ENCODE results near the gene NRCAM.

NRCAM gene

DNA sequence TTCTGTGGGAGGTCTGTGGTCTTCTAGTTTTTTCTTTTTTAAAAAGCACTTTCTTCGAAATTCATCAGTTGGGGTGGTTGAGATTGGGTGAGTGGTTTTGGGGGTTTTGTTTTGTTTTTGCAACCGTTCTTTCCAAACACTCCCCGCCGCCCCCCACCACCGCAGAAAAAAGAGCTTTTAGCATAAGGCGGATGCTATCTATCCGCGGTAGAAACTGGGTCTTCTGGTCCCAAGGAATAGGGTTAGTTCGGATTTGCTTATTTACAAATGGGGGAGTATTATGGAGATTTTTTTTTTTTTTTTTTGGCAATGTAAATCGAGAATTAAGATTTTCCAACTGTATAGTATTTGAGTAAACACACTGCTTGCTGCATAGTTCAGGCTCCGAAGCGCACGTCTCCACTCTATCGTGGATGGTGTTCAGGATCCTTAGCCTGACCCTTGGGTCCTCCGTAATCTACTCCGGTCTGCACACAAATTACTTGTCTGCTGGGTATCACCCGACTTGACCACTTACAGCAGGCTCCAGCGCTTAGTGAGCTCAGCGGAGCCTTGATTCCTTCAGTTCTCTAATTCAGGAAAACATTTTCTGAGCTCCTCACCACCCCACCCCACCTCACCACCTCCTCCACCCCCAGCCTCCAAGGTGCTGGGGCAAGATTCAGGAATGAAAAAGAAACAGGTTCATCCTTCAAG, 757 bp upstream of the NRCAM start (continued):
- TF ChIP-seq, protein P1, sequence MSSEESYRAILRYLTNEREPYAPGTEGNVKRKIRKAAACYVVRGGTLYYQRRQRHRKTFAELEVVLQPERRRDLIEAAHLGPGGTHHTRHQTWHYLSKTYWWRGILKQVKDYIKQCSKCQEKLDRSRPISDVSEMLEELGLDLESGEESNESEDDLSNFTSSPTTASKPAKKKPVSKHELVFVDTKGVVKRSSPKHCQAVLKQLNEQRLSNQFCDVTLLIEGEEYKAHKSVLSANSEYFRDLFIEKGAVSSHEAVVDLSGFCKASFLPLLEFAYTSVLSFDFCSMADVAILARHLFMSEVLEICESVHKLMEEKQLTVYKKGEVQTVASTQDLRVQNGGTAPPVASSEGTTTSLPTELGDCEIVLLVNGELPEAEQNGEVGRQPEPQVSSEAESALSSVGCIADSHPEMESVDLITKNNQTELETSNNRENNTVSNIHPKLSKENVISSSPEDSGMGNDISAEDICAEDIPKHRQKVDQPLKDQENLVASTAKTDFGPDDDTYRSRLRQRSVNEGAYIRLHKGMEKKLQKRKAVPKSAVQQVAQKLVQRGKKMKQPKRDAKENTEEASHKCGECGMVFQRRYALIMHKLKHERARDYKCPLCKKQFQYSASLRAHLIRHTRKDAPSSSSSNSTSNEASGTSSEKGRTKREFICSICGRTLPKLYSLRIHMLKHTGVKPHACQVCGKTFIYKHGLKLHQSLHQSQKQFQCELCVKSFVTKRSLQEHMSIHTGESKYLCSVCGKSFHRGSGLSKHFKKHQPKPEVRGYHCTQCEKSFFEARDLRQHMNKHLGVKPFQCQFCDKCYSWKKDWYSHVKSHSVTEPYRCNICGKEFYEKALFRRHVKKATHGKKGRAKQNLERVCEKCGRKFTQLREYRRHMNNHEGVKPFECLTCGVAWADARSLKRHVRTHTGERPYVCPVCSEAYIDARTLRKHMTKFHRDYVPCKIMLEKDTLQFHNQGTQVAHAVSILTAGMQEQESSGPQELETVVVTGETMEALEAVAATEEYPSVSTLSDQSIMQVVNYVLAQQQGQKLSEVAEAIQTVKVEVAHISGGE (tag by site-specific recombination; conservative IDR thresholded peaks at IDR 0.05; ENCODE audit: low read depth) = no peak
- TF ChIP-seq ZNF596 (tag by site-specific recombination; IDR thresholded peaks at IDR 0.05) (no peak), ZNF791 (tag by site-specific recombination; IDR thresholded peaks at IDR 0.05) (no peak), YY2 (tag by site-specific recombination; IDR thresholded peaks at IDR 0.05) (no peak), ZNF561 (tag by site-specific recombination; IDR thresholded peaks at IDR 0.05; ENCODE audit: borderline replicate concordance) (no peak), ZNF747 (tag by site-specific recombination; IDR thresholded peaks at IDR 0.05) (no peak), ZNF670 (tag by site-specific recombination; IDR thresholded peaks at IDR 0.05; ENCODE audit: low read depth) (no peak), ZNF132 (tag by site-specific recombination; IDR thresholded peaks at IDR 0.05; ENCODE audit: borderline replicate concordance) (no peak), ZFP41 (tag by site-specific recombination; IDR thresholded peaks at IDR 0.05; ENCODE audit: borderline replicate concordance) (no peak), ZNF843 (tag by site-specific recombination; IDR thresholded peaks at IDR 0.05) (no peak)
- TF ChIP-seq, protein P2, sequence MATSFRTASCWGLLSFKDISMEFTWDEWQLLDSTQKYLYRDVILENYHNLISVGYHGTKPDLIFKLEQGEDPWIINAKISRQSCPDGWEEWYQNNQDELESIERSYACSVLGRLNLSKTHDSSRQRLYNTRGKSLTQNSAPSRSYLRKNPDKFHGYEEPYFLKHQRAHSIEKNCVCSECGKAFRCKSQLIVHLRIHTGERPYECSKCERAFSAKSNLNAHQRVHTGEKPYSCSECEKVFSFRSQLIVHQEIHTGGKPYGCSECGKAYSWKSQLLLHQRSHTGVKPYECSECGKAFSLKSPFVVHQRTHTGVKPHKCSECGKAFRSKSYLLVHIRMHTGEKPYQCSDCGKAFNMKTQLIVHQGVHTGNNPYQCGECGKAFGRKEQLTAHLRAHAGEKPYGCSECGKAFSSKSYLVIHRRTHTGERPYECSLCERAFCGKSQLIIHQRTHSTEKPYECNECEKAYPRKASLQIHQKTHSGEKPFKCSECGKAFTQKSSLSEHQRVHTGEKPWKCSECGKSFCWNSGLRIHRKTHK (tag by site-specific recombination; IDR thresholded peaks at IDR 0.05) = no peak

DNA sequence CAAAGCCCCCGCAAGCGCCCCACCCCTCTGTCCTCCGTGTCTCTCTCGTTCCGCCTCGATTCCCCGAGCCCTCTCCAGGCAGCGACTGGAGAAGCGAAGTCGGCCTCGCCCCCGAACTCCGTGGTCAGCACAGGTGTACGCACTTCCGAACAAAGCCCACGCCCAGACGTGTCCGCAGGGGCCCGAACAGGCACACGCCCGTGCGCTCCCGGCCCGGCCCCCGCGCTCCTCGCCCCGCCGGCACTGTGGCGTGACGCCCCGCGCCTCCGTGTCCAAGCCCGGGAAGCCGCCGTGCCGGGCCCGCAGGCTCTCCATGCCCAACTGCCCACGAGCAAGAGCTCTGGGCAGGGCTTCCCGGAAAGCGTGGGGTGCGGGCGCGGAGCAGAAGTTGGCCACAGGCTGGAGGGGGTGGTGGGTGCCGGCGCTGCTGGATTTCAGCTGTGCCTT, 662 bp downstream of the NRCAM start:
- H3K4me1 ChIP-seq (ENCODE audit: control insufficient read depth, insufficient read depth, low read length) = peaks cover 6% of the 10 kb centered on the region
- no peaks in the 10 kb centered on the region for H3K9me3 ChIP-seq (ENCODE audit: control insufficient read depth, insufficient read depth, low read depth, low read length)
- peak overlapping the region; percentile 82; the same call in 1 of the 2 replicates for H3K27ac ChIP-seq (ENCODE audit: extremely low read depth, low read depth, low read length)
- CTCF ChIA-PET = interaction anchor here (1.1 to 2.2 kb wide), 2 partner anchors 69 to 283 kb away, joined by 3 to 7 read pairs; no protein-coding TSS in a partner anchor
- POLR2A ChIA-PET = interaction anchor here (0.9 to 2.3 kb wide), 4 partner anchors 13 to 133 kb away, joined by 3 to 8 read pairs (median 3); no protein-coding TSS in a partner anchor
- H3K36me3 ChIP-seq (ENCODE audit: control insufficient read depth in 2 of 2, insufficient read depth in 1 of 2, low read length in 2 of 2) = no peaks in the 10 kb centered on the region
- peak overlapping the region; percentile 88 for H3K4me3 ChIP-seq (ENCODE audit: low read depth, low read length)
- TF ChIP-seq, protein P3, sequence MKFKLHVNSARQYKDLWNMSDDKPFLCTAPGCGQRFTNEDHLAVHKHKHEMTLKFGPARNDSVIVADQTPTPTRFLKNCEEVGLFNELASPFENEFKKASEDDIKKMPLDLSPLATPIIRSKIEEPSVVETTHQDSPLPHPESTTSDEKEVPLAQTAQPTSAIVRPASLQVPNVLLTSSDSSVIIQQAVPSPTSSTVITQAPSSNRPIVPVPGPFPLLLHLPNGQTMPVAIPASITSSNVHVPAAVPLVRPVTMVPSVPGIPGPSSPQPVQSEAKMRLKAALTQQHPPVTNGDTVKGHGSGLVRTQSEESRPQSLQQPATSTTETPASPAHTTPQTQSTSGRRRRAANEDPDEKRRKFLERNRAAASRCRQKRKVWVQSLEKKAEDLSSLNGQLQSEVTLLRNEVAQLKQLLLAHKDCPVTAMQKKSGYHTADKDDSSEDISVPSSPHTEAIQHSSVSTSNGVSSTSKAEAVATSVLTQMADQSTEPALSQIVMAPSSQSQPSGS (tag by site-specific recombination; IDR thresholded peaks at IDR 0.05; ENCODE audit: low read depth) = no peak
- TF ChIP-seq ZNF747 (tag by site-specific recombination; IDR thresholded peaks at IDR 0.05) (no peak), ZNF792 (tag by site-specific recombination; IDR thresholded peaks at IDR 0.05) (no peak), ZFHX2 (tag by site-specific recombination; conservative IDR thresholded peaks at IDR 0.05) (peak; percentile 79), SCRT2 (tag by site-specific recombination; IDR thresholded peaks at IDR 0.05) (no peak), KLF7 (tag by site-specific recombination; IDR thresholded peaks at IDR 0.05; ENCODE audit: borderline replicate concordance) (0 out of 2 replicates have a peak, but pooled peaks have one; percentile 49), KLF10 (tag by site-specific recombination; IDR thresholded peaks at IDR 0.05) (0 out of 2 replicates have a peak, but pooled peaks have one; percentile 13), BCL11A (tag by site-specific recombination; IDR thresholded peaks at IDR 0.05; ENCODE audit: low read depth) (no peak), ZNF654 (tag by site-specific recombination; IDR thresholded peaks at IDR 0.05; ENCODE audit: low read depth) (no peak), ZNF596 (tag by site-specific recombination; IDR thresholded peaks at IDR 0.05) (no peak), ZNF324 (tag by site-specific recombination; IDR thresholded peaks at IDR 0.05) (no peak), SP3 (tag by site-specific recombination; IDR thresholded peaks at IDR 0.05) (peak; percentile 6), ZNF138 (tag by site-specific recombination; IDR thresholded peaks at IDR 0.05; ENCODE audit: borderline replicate concordance) (no peak), ZNF670 (tag by site-specific recombination; IDR thresholded peaks at IDR 0.05; ENCODE audit: low read depth) (no peak), ZNF776 (tag by site-specific recombination; IDR thresholded peaks at IDR 0.05; ENCODE audit: borderline replicate concordance) (no peak), ZNF548 (tag by site-specific recombination; IDR thresholded peaks at IDR 0.05) (no peak)
- TF ChIP-seq, protein P4, sequence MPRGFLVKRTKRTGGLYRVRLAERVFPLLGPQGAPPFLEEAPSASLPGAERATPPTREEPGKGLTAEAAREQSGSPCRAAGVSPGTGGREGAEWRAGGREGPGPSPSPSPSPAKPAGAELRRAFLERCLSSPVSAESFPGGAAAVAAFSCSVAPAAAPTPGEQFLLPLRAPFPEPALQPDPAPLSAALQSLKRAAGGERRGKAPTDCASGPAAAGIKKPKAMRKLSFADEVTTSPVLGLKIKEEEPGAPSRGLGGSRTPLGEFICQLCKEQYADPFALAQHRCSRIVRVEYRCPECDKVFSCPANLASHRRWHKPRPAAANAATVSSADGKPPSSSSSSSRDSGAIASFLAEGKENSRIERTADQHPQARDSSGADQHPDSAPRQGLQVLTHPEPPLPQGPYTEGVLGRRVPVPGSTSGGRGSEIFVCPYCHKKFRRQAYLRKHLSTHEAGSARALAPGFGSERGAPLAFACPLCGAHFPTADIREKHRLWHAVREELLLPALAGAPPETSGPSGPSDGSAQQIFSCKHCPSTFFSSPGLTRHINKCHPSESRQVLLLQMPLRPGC (tag by site-specific recombination; IDR thresholded peaks at IDR 0.05) = no peak
- TF ChIP-seq, protein P5, sequence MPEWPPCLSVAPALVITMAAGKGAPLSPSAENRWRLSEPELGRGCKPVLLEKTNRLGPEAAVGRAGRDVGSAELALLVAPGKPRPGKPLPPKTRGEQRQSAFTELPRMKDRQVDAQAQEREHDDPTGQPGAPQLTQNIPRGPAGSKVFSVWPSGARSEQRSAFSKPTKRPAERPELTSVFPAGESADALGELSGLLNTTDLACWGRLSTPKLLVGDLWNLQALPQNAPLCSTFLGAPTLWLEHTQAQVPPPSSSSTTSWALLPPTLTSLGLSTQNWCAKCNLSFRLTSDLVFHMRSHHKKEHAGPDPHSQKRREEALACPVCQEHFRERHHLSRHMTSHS (tag by site-specific recombination; IDR thresholded peaks at IDR 0.05) = no peak
